H9 (cell line): ENCODE results near the gene SPATA2. TPM values are rescaled to one million over a fixed set of nuclear protein-coding genes. Genes with fewer than 3 reads are reported as not detected.
A peak's percentile ranks its signal among the peaks of the same experiment; 100 is the strongest.

Experiments
- DNase-seq: peaks from one replicate; pipeline ENCODE4 v3.0.0-alpha.2; 2017
- H2AFZ ChIP-seq: one replicate; pipeline ENCODE4 v1.6.1; 2013; ENCODE audit warnings: mild to moderate bottlenecking, low read length, control low read depth, moderate library complexity
- H2AK5ac ChIP-seq: 2 replicates; pipeline ENCODE4 v1.6.1; 2013; ENCODE audit warnings: low read length, control low read depth, mixed read lengths; ENCODE audit not compliant: insufficient read length
- H2BK120ac ChIP-seq: one replicate; pipeline ENCODE4 v1.6.1; 2013; ENCODE audit warnings: low read depth, mild to moderate bottlenecking, low read length, control low read depth, inconsistent platforms; ENCODE audit not compliant: poor library complexity, severe bottlenecking
- H2BK12ac ChIP-seq: 2 replicates; pipeline ENCODE4 v1.6.1; 2013; ENCODE audit warnings: low read length, control low read depth, mixed read lengths, low read depth; ENCODE audit not compliant: insufficient read length
- H2BK15ac ChIP-seq: 2 replicates; pipeline ENCODE4 v1.6.1; 2013; ENCODE audit warnings: low read depth, low read length, control low read depth
- H2BK20ac ChIP-seq: one replicate; pipeline ENCODE4 v1.6.1; 2013; ENCODE audit warnings: low read depth, mild to moderate bottlenecking, low read length, control low read depth, inconsistent platforms; ENCODE audit not compliant: poor library complexity, severe bottlenecking
- H2BK5ac ChIP-seq: 2 replicates; pipeline ENCODE4 v1.6.1; 2013; ENCODE audit warnings: low read length, control low read depth, mixed read lengths; ENCODE audit not compliant: insufficient read length
- H3K14ac ChIP-seq: 2 replicates; pipeline ENCODE4 v1.6.1; 2013; ENCODE audit warnings: low read length, control low read depth; ENCODE audit not compliant: insufficient read depth
- H3K18ac ChIP-seq: 2 replicates; pipeline ENCODE4 v1.6.1; 2013; ENCODE audit warnings: low read depth, mild to moderate bottlenecking, mixed read lengths, low read length, control low read depth; ENCODE audit not compliant: insufficient read length
- H3K23ac ChIP-seq: 2 replicates; pipeline ENCODE4 v1.6.1; 2013; ENCODE audit warnings: low read length, control low read depth, mixed read lengths, low read depth; ENCODE audit not compliant: insufficient read length
- H3K23me2 ChIP-seq: 2 replicates; pipeline ENCODE4 v1.6.1; 2013; ENCODE audit warnings: low read depth, mild to moderate bottlenecking, mixed read lengths, low read length, control low read depth; ENCODE audit not compliant: insufficient read length, poor library complexity, severe bottlenecking
- H3K27ac ChIP-seq: 2 replicates; pipeline ENCODE4 v1.5.1; 2013; ENCODE audit warnings: low read length, control low read depth, mixed read lengths, low read depth; ENCODE audit not compliant: insufficient read length
- H3K27me3 ChIP-seq: 2 replicates; pipeline ENCODE4 v1.6.1; 2013; ENCODE audit warnings: low read length, control low read depth, inconsistent platforms; ENCODE audit not compliant: insufficient read depth
- H3K4ac ChIP-seq: 2 replicates; pipeline ENCODE4 v1.6.1; 2013; ENCODE audit warnings: low read depth, mild to moderate bottlenecking, control low read depth, inconsistent platforms, low read length, moderate library complexity
- H3K4me1 ChIP-seq: 2 replicates; pipeline ENCODE4 v1.6.1; 2013; ENCODE audit warnings: low read length, control low read depth, inconsistent platforms; ENCODE audit not compliant: insufficient read depth
- H3K4me2 ChIP-seq: 2 replicates; pipeline ENCODE4 v1.6.1; 2013; ENCODE audit warnings: low read length, control low read depth, mixed read lengths; ENCODE audit not compliant: insufficient read length, insufficient read depth
- H3K56ac ChIP-seq: 2 replicates; pipeline ENCODE4 v1.6.1; 2013; ENCODE audit warnings: low read depth, mild to moderate bottlenecking, mixed read lengths, low read length, control low read depth; ENCODE audit not compliant: insufficient read length
- H3K79me1 ChIP-seq: 2 replicates; pipeline ENCODE4 v1.6.1; 2013; ENCODE audit warnings: low read depth, mild to moderate bottlenecking, moderate library complexity, low read length, control low read depth, inconsistent platforms; ENCODE audit not compliant: insufficient read depth, poor library complexity, severe bottlenecking
- H3K79me2 ChIP-seq: 2 replicates; pipeline ENCODE4 v1.6.1; 2013; ENCODE audit warnings: low read length, control low read depth, inconsistent platforms; ENCODE audit not compliant: insufficient read depth
- H3K9ac ChIP-seq: 2 replicates; pipeline ENCODE4 v1.6.1; 2013; ENCODE audit warnings: low read length, control low read depth, mixed read lengths; ENCODE audit not compliant: insufficient read length; ENCODE audit errors: extremely low read depth
- H3K9me3 ChIP-seq: one replicate; pipeline ENCODE4 v1.6.1; 2013; ENCODE audit warnings: low read depth, low read length, inconsistent platforms; ENCODE audit not compliant: control insufficient read depth
- H3T11ph ChIP-seq: one replicate; pipeline ENCODE4 v1.6.1; 2013; ENCODE audit warnings: mild to moderate bottlenecking, low read length, control low read depth, inconsistent platforms
- H4K20me1 ChIP-seq: one replicate; pipeline ENCODE4 v1.6.1; 2013; ENCODE audit not compliant: control insufficient read depth, insufficient read length, insufficient read depth
- H4K5ac ChIP-seq: 2 replicates; pipeline ENCODE4 v1.6.1; 2013; ENCODE audit warnings: low read depth, mild to moderate bottlenecking, mixed read lengths, low read length, control low read depth; ENCODE audit not compliant: insufficient read length
- H4K8ac ChIP-seq: replicated peaks from 2 replicates; pipeline ENCODE4 v1.6.1; 2013; ENCODE audit warnings: low read length, control low read depth, mixed read lengths, low read depth; ENCODE audit not compliant: insufficient read length
- H4K91ac ChIP-seq: 2 replicates; pipeline ENCODE4 v1.6.1; 2013; ENCODE audit warnings: low read depth, mild to moderate bottlenecking, moderate library complexity, mixed read lengths, low read length, control low read depth; ENCODE audit not compliant: insufficient read length
- H3K27ac Mint-ChIP-seq, 3 experiments: 2 replicates in 2 of 3; 3 replicates in 1 of 3; pipeline ENCODE4 v1.8.0; 2020 to 2021; ENCODE audit warnings: mixed read lengths in 3 of 3, mild to moderate bottlenecking in 1 of 3, moderate library complexity in 1 of 3
- H3K27me3 Mint-ChIP-seq: 2 replicates; pipeline ENCODE4 v1.8.0; 2021; ENCODE audit warnings: low read depth, mild to moderate bottlenecking, moderate library complexity, mixed read lengths
- H3K36me3 Mint-ChIP-seq, 3 experiments: 2 replicates in 2 of 3; 3 replicates in 1 of 3; pipeline ENCODE4 v1.8.0; 2020 to 2021; ENCODE audit warnings: low read depth in 3 of 3, mixed read lengths in 3 of 3; ENCODE audit not compliant: insufficient read depth in 1 of 3
- H3K4me1 Mint-ChIP-seq, 2 experiments: 2 replicates each; pipeline ENCODE4 v1.8.0; 2020; ENCODE audit warnings: mixed read lengths in 2 of 2
- H3K4me3 Mint-ChIP-seq, 2 experiments: 2 replicates in 1 of 2; 3 replicates in 1 of 2; pipeline ENCODE4 v1.8.0; 2020 to 2021; ENCODE audit warnings: mild to moderate bottlenecking in 2 of 2, mixed read lengths in 2 of 2, moderate library complexity in 1 of 2
- H3K9me3 Mint-ChIP-seq, 2 experiments: 2 replicates in 1 of 2; 3 replicates in 1 of 2; pipeline ENCODE4 v1.8.0; 2020; ENCODE audit warnings: mild to moderate bottlenecking in 2 of 2, mixed read lengths in 2 of 2, moderate library complexity in 1 of 2
- WGBS: extraction: QIAGEN DNeasy Blood & Tissue Kit; methylation state at CpG from one replicate; pipeline ENCODE4 v1.1.7; 2013; ENCODE audit warnings: missing lambda C conversion rate, low lambda C conversion rate, mixed read lengths; ENCODE audit not compliant: insufficient read length; ENCODE audit errors: extremely low coverage; 5-methylcytosine and 5-hydroxymethylcytosine counted together
- total RNA-seq: library from RNA; stranded (reverse); gene quantifications from 2 replicates; pipeline ENCODE4 v1.2.1, GENCODE V29; 2021
- TF ChIP-seq, protein P1 (sequence below): fragments of 200-600 bp; sonication (generic); conservative IDR thresholded peaks from 3 replicates; pipeline ENCODE4 v1.8.0; 2021; ENCODE audit warnings: antibody characterized with exemption, mild to moderate bottlenecking

The SPATA2 gene
- total RNA-seq, 1 experiment from 2014 or later = 9.6 TPM

- Histone ChIP-seq H2AK5ac (no peak overlapping the region), H3K27me3 (no peaks in the 10 kb centered on the region), H2BK15ac (no peak overlapping the region), H3K79me2 (no peaks in the 10 kb centered on the region), H3K9me3 (no peaks in the 10 kb centered on the region), H3K4me1 (no peaks in the 10 kb centered on the region), H3K79me1 (no peaks in the 10 kb centered on the region), H2BK12ac (no peak overlapping the region), H4K8ac (no peak overlapping the region), H3K56ac (no peak overlapping the region), H2AFZ (no peak overlapping the region), H4K91ac (no peak overlapping the region), H4K5ac (no peak overlapping the region), H3K14ac (no peak overlapping the region), H4K20me1 (no peaks in the 10 kb centered on the region), H3K23ac (no peak overlapping the region), H3K27ac (no peak overlapping the region), H3K4me2 (no peak overlapping the region), H2BK20ac (no peak overlapping the region), H3K4ac (no peak overlapping the region), H3K23me2 (no peaks in the 10 kb centered on the region), H2BK5ac (no peak overlapping the region), H2BK120ac (no peak overlapping the region), H3K9ac (no peak overlapping the region), H3T11ph (no peak overlapping the region), H3K18ac (no peak overlapping the region)
- DNase-seq = no peak
- TF ChIP-seq, protein P1, sequence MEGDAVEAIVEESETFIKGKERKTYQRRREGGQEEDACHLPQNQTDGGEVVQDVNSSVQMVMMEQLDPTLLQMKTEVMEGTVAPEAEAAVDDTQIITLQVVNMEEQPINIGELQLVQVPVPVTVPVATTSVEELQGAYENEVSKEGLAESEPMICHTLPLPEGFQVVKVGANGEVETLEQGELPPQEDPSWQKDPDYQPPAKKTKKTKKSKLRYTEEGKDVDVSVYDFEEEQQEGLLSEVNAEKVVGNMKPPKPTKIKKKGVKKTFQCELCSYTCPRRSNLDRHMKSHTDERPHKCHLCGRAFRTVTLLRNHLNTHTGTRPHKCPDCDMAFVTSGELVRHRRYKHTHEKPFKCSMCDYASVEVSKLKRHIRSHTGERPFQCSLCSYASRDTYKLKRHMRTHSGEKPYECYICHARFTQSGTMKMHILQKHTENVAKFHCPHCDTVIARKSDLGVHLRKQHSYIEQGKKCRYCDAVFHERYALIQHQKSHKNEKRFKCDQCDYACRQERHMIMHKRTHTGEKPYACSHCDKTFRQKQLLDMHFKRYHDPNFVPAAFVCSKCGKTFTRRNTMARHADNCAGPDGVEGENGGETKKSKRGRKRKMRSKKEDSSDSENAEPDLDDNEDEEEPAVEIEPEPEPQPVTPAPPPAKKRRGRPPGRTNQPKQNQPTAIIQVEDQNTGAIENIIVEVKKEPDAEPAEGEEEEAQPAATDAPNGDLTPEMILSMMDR = no peak
- H3K9me3 Mint-ChIP-seq = no peaks in the 10 kb centered on the region
- no peaks in the 10 kb centered on the region for H3K4me1 Mint-ChIP-seq
- H3K27ac Mint-ChIP-seq = peak overlapping the region in 1 of 3 experiments; percentile 46; a peak in 2 of 7 replicates
- no peak overlapping the region for H3K4me3 Mint-ChIP-seq
- no peaks in the 10 kb centered on the region for H3K27me3 Mint-ChIP-seq
- peaks cover 43 to 78% (median 69%) of the 10 kb centered on the region in 3 experiments for H3K36me3 Mint-ChIP-seq
- no CpG with 5 or more reads among the region's 3 CpGs for whole genome bisulfite sequencing
These were observed 39.8 kb upstream of the SPATA2 start for GRCh38 chr20:49955167-49955566.
